Measurements from ENCODE around the gene DEFB127.
"Not testable (repeated sequence)": the region's sequence is repeated elsewhere in the genome, so short reads cannot be mapped to it uniquely, and the experiment has no call there.

DEFB127 gene

GRCh38 chr20:157154-157553 lies at the start of gene DEFB127:
Gene DEFB127 (plus strand): TSS chr20:157454. CDS start chr20:157545, 91 bp downstream.
- DNase-seq (ENCODE audit: low read depth), result no peak

- no peak for DNase-seq (ENCODE audit: low read depth)
Observed at GRCh38 chr20:112396-112795, 44.9 kb upstream of the DEFB127 start.

GRCh38 chr20:117518-117917 lies 39.7 kb upstream of the DEFB127 start:
- DNase-seq (ENCODE audit: low read depth), result no peak

DNA sequence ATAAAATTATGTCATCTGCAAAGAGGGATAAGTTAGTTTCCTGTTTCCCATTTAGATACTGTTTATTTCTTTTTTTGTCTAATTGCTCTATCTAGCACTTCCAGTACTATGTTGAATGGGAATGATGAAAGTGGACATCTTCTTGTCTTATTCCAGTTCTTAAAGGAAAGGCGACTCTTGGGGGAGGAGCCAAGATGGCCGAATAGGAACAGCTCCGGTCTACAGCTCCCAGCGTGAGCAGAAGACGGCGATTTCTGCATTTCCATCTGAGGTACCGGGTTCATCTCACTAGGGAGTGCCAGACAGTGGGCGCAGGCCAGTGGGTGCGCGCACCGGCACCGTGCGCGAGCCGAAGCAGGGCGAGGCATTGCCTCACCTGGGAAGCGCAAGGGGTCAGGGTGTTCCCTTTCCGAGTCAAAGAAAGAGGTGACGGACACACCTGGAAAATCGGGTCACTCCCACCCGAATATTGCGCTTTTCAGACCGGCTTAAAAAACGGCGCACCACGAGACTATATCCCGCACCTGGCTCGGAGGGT lies 27.4 kb upstream of the DEFB127 start:
- DNase-seq (ENCODE audit: low read depth), result not testable (repeated sequence)

DNA sequence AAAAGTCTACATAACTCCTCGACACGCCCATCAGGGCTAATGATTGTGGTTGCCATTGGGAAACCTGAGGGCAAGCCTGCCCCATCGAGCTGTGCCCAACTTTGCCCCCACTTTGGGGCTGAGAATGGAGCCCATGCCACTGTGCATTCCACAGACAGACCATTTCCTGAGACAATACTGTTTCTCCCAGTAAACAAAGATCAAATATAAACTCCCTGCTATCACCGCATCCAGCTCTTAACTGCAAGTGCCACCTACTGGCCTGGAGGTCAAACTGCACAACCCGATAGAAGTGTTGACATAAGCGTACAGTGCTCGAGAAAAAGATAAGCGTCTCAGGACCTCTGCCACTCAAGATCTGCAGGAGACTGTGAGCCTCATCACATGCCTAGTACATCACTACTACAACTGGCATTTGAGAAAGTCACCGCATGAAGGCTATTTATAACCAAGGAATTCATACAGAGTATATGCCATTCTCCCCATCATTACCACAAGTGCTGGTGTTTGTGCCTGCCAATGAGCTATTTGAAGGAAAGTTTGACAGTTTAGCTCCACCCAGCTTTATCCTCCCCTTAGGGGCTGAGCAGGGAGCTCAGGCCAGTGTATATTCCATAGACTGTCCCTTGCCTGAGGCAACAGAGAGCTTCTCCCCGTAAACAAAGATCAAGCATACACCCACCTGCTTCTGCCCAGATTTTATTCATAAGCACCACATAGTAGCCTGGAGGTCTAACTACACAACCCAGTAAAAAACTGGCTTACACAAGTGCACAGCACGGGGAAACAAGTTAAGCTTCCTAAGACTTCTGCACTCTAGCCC lies 19.4 kb upstream of the DEFB127 start:
- no peak for DNase-seq (ENCODE audit: low read depth)

- no peak for DNase-seq (ENCODE audit: low read depth)
Observed at GRCh38 chr20:142290-142689, 15.0 kb upstream of the DEFB127 start, which contains the start of gene DEFB126. Gene DEFB126 (plus strand): TSS chr20:142590. CDS start chr20:142629, 39 bp downstream.

GRCh38 chr20:145877-146276 lies 11.4 kb upstream of the DEFB127 start:
- DNase-seq (ENCODE audit: low read depth), result no peak

GRCh38 chr20:152131-152530 lies 5.1 kb upstream of the DEFB127 start:
- DNase-seq (ENCODE audit: low read depth), result no peak

DNA sequence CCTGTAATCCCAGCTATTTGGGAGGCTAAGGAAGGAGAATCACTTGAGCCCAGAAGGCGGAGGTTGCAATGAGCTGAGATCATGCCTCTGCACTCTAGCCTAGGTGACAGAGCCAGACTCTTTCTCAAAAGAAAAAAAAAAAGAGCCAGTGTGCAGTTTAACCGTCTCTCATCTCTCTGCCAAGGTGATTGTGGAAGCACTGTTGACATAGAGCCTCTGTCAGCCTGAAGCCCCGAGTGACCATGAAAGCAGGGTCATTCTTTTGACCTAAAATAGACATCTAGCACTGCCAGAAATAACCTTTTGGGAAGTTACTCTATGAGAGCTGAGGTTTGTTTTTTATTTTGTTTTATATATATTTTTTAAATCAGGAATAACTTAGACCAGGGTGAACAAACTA lies 7.4 kb downstream of the DEFB127 start:
- no peak for DNase-seq (ENCODE audit: low read depth)

GRCh38 chr20:168876-169275 lies 11.6 kb downstream of the DEFB127 start:
- DNase-seq (ENCODE audit: low read depth), result no peak

DNA sequence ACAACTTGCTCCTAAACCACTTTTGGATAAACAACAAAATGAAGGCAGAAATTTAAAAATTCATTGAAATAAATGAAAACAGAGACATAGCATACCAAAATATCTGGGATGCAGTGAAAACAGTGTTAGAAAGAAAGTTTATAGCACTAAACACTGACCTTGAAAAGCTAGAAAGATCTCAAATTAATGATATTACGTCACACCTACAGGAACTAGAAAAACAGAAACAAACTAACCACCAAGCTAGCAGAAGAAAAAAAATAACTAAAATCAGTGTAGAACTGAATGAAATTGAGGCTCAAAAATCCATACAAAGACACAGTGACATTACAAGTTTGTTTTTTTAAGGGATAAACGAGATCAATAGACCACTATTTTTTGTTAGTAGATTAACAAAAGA lies 27.0 kb downstream of the DEFB127 start:
- DNase-seq (ENCODE audit: low read depth), result no peak

DNA sequence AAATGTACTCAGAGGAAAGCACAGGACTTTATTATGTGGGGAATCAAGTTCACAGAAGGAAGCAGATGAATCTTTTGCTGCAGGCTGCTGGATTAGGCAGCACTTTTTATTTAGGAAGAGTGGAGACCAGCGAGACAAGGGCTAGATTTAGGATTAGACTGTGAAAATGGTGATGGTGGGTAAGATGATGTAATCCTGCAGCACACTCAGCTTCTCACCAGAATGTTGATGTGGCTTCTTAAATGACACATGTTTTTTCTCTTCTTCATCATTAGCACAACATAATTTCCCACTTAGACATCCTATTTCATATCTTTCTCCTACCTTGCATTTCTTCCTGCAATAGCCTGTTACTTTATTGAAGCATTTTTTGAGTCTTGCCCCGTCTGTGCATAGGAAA lies 30.5 kb downstream of the DEFB127 start:
- no peak for DNase-seq (ENCODE audit: low read depth)

GRCh38 chr20:189611-190010 lies 32.4 kb downstream of the DEFB127 start, which contains the start of gene DEFB128:
Gene DEFB128 (minus strand): TSS chr20:189711. CDS start chr20:189623, 88 bp downstream.
- DNase-seq (ENCODE audit: low read depth), result no peak

DNA sequence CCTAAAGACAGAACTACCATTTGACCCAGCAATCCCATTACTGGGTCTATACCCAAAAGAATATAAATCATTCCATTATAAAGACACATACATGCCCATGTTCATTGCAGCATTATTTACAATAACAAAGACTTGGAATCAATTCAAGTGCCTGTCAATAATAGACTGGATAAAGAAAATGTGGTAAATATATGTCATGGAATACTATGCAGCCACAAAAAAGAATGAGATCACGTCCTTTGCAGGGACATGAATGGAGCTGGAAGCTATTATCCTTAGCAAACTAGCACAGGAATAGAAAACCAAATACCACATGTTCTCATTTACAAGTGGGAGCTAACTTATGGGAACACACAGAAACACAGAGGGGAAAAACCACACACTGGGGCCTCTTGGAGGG lies 41.0 kb downstream of the DEFB127 start:
- no peak for DNase-seq (ENCODE audit: low read depth)

- DNase-seq (ENCODE audit: low read depth), result no peak
Observed at GRCh38 chr20:199996-200395, 42.7 kb downstream of the DEFB127 start.

DNA sequence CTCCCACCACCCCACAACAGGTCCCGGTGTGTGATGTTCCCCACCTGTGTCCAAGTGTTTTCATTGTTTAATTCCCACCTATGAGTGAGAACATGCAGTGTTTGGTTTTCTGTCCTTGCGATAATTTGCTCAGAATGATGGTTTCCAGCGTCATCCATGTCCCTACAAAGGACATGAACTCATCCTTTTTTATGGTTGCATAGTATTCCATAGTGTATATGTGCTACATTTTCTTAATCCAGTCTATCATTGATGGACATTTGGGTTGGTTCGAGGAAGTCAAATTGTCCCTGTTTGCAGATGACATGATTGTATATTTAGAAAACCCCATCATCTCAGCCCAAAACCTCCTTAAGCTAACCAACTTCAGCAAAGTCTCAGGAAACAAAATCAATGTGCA lies 46.4 kb downstream of the DEFB127 start:
- not testable (repeated sequence) for DNase-seq (ENCODE audit: low read depth)

Measured in stimulated activated CD8-positive, alpha-beta memory T cell treated with anti-CD3 and anti-CD28 coated beads, Interleukin-15, amount 100 ng/mL, for 24 hours (primary cell).